ENCODE results near the gene ITIH2.

GRCh38 chr10:7689591-7689990 lies 13.5 kb upstream of the ITIH2 start:
- no peak for TF ChIP-seq ZNF274 (IDR thresholded peaks at IDR 0.05; ENCODE audit: low read depth, low read length)
- no peak for TF ChIP-seq SUZ12 (IDR thresholded peaks at IDR 0.05; ENCODE audit: extremely low read depth, insufficient read depth, insufficient read length)

All from NT2/D1 (cell line).